CD14-positive monocyte (primary cell): ENCODE data around the gene TMTC2. TPM values are rescaled to one million over a fixed set of nuclear protein-coding genes. Genes with fewer than 3 reads are reported as not detected.

Source experiments
- DNase-seq, 3 donors: peaks; one replicate each; pipeline ENCODE4 v3.0.0-alpha.2; 2011 to 2022
- H2AFZ ChIP-seq: 2 replicates; pipeline ENCODE4 v1.6.0; 2012; ENCODE audit warnings: mild to moderate bottlenecking, low read depth, low read length, inconsistent platforms; ENCODE audit not compliant: insufficient read depth, poor library complexity, severe bottlenecking
- H3K27ac ChIP-seq, 2 donors: 1 replicate in 1 of 2; 2 replicates in 1 of 2; pipeline ENCODE4 v1.5.1; 2012 to 2013; ENCODE audit warnings: low read length in 2 of 2, control low read depth in 1 of 2, inconsistent platforms in 1 of 2, low read depth in 1 of 2, mild to moderate bottlenecking in 1 of 2
- H3K27me3 ChIP-seq, 2 donors: one replicate each; pipeline versions ENCODE4 v1.6.0 to v1.6.1; 2011 to 2013; ENCODE audit warnings: low read length in 2 of 2; ENCODE audit not compliant: control insufficient read depth in 2 of 2, insufficient read depth in 2 of 2
- H3K36me3 ChIP-seq, 2 donors: replicated peaks in 1 of 2; 1 replicate in 1 of 2; 2 replicates in 1 of 2; pipeline versions ENCODE4 v1.5.1 to v1.6.1; 2012 to 2013; ENCODE audit warnings: low read length in 2 of 2, control low read depth in 1 of 2, inconsistent platforms in 1 of 2, mild to moderate bottlenecking in 1 of 2; ENCODE audit not compliant: insufficient read depth in 2 of 2, control insufficient read depth in 1 of 2
- H3K4me1 ChIP-seq, 2 donors: 1 replicate in 1 of 2; 2 replicates in 1 of 2; pipeline versions ENCODE4 v1.5.1 to v1.6.1; 2012 to 2013; ENCODE audit warnings: low read length in 2 of 2, control low read depth in 1 of 2, inconsistent platforms in 1 of 2, mild to moderate bottlenecking in 1 of 2, moderate library complexity in 1 of 2; ENCODE audit not compliant: insufficient read depth in 2 of 2, control insufficient read depth in 1 of 2
- H3K4me2 ChIP-seq: replicated peaks from 2 replicates; pipeline ENCODE3; 2012; ENCODE audit warnings: low read length, moderate library complexity, mild to moderate bottlenecking; ENCODE audit not compliant: poor library complexity, severe bottlenecking; ENCODE audit errors: extremely low read depth
- H3K4me3 ChIP-seq, 3 experiments: fragments of 200-600 bp in 1 of 3; sonication (generic) in 1 of 3; replicated peaks in 1 of 3; 1 replicate in 2 of 3; 2 replicates in 1 of 3; pipeline ENCODE4 v1.5.1; 2011 to 2013; ENCODE audit warnings: low read length in 3 of 3, mild to moderate bottlenecking in 3 of 3, control low read depth in 2 of 3, low read depth in 2 of 3, inconsistent platforms in 1 of 3, moderate library complexity in 1 of 3
- H3K79me2 ChIP-seq: 2 replicates; pipeline ENCODE4 v1.6.0; 2012; ENCODE audit warnings: mild to moderate bottlenecking, control low read depth, inconsistent platforms, low read length, moderate library complexity; ENCODE audit not compliant: insufficient read depth
- H3K9ac ChIP-seq: 2 replicates; pipeline ENCODE4 v1.6.0; 2017; ENCODE audit warnings: low read length, mild to moderate bottlenecking; ENCODE audit not compliant: insufficient read depth, poor library complexity, severe bottlenecking
- H3K9me3 ChIP-seq, 2 donors: replicated peaks in 1 of 2; 1 replicate in 1 of 2; 2 replicates in 1 of 2; pipeline versions ENCODE4 v1.5.1 to v1.6.1; 2012 to 2013; ENCODE audit warnings: low read length in 2 of 2, control low read depth in 1 of 2; ENCODE audit not compliant: control insufficient read depth in 1 of 2, insufficient read depth in 1 of 2
- H4K20me1 ChIP-seq: 2 replicates; pipeline ENCODE4 v1.6.0; 2012; ENCODE audit warnings: mild to moderate bottlenecking, low read length, control low read depth, moderate library complexity; ENCODE audit not compliant: insufficient read depth
- H3K27ac Mint-ChIP-seq, 7 donors: one replicate each; pipeline ENCODE4 v1.8.0; 2020; ENCODE audit warnings: mild to moderate bottlenecking in 7 of 7, mixed read lengths in 7 of 7, moderate library complexity in 6 of 7, inconsistent platforms in 2 of 7
- H3K27me3 Mint-ChIP-seq, 3 donors: one replicate each; pipeline ENCODE4 v1.8.0; 2021 to 2022; ENCODE audit warnings: low read depth in 3 of 3, mild to moderate bottlenecking in 3 of 3, mixed read lengths in 3 of 3, moderate library complexity in 3 of 3, inconsistent platforms in 1 of 3
- H3K36me3 Mint-ChIP-seq, 2 donors: one replicate each; pipeline ENCODE4 v1.8.0; 2020; ENCODE audit warnings: mixed read lengths in 2 of 2, inconsistent platforms in 1 of 2, mild to moderate bottlenecking in 1 of 2
- H3K4me1 Mint-ChIP-seq: one replicate; pipeline ENCODE4 v1.8.0; 2020; ENCODE audit warnings: mild to moderate bottlenecking, mixed read lengths
- H3K4me3 Mint-ChIP-seq, 2 donors: one replicate each; pipeline ENCODE4 v1.8.0; 2020; ENCODE audit warnings: mild to moderate bottlenecking in 2 of 2, mixed read lengths in 2 of 2, moderate library complexity in 1 of 2
- H3K9me3 Mint-ChIP-seq, 7 donors: one replicate each; pipeline ENCODE4 v1.8.0; 2020 to 2022; ENCODE audit warnings: mixed read lengths in 7 of 7, mild to moderate bottlenecking in 6 of 7, moderate library complexity in 6 of 7, inconsistent platforms in 2 of 7
- WGBS: methylation state at CpG from one replicate; pipeline ENCODE4 v1.1.5; 2013; ENCODE audit warnings: missing lambda C conversion rate; ENCODE audit not compliant: insufficient coverage; 5-methylcytosine and 5-hydroxymethylcytosine counted together
- intact Hi-C, 2 donors: fragments of 100-400 bp; cut with micrococcal nuclease; formaldehyde crosslinking; loops; one replicate each; pipeline versions ENCODE4 v1.15.0 to v1.15.1; 2023
- polyA plus RNA-seq, 3 donors: library from polyadenylated mRNA; depleted of rRNA in 1 of 3; unstranded in 2 of 3; stranded (reverse) in 1 of 3; fragments of 300-500 nt in 2 of 3; fragments of >200 nt in 1 of 3; fragmentation: Illumina TruSeq in 2 of 3; gene quantifications; 1 replicate in 2 of 3; 2 replicates in 1 of 3; pipeline ENCODE4 v1.2.3, GENCODE V29; 2012 to 2021
- TF ChIP-seq, protein P1 (sequence below): fragments of 200-600 bp; IDR thresholded peaks from one replicate; pipeline ENCODE4 v1.8.0; 2022; ENCODE audit warnings: antibody characterized with exemption, mild to moderate bottlenecking

The TMTC2 gene
- polyA plus RNA-seq, 3 donors, result 2.5 to 15.7 (median 3.3) TPM

DNA sequence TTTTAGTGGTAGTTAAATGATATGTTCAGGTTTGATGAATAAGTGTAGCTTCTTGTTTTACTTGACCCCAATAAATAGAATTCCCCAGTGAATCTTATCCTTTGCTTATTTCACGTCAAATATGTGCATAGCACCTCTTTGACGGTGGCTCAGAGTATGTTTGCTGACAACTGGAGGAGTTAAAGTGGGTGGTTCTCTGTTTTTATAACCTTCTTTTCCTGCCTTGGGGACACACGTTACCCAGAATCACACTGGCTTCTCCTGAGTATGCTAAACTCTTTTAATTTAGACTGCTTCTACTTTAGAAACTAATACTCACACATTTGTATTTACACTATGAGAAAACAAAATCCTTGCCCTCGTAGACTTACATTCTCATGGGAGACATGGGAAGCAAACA is 62.3 kb downstream of the TMTC2 start:
- H3K27me3 Mint-ChIP-seq, result no peaks in the 10 kb centered on the region
- Histone ChIP-seq H3K4me2 (no peak overlapping the region), H3K27ac (no peak overlapping the region), H3K9me3 (no peaks in the 10 kb centered on the region), H3K27me3 (no peaks in the 10 kb centered on the region), H3K79me2 (no peaks in the 10 kb centered on the region), H4K20me1 (no peaks in the 10 kb centered on the region), H3K4me1 (peaks cover 0 to 3% of the 10 kb centered on the region in 2 donors), H3K4me3 (no peak overlapping the region), H2AFZ (no peak overlapping the region), H3K36me3 (peaks cover 23 to 34% of the 10 kb centered on the region in 2 donors), H3K9ac (no peak overlapping the region)
- intact Hi-C loops, result no loop called here
- H3K9me3 Mint-ChIP-seq, result peaks cover 0 to 1% (median 0%) of the 10 kb centered on the region in 7 donors
- WGBS, result 100% methylated on average over 2 of the region's 4 CpGs
- no peak overlapping the region for H3K4me3 Mint-ChIP-seq
- TF ChIP-seq, protein P1, sequence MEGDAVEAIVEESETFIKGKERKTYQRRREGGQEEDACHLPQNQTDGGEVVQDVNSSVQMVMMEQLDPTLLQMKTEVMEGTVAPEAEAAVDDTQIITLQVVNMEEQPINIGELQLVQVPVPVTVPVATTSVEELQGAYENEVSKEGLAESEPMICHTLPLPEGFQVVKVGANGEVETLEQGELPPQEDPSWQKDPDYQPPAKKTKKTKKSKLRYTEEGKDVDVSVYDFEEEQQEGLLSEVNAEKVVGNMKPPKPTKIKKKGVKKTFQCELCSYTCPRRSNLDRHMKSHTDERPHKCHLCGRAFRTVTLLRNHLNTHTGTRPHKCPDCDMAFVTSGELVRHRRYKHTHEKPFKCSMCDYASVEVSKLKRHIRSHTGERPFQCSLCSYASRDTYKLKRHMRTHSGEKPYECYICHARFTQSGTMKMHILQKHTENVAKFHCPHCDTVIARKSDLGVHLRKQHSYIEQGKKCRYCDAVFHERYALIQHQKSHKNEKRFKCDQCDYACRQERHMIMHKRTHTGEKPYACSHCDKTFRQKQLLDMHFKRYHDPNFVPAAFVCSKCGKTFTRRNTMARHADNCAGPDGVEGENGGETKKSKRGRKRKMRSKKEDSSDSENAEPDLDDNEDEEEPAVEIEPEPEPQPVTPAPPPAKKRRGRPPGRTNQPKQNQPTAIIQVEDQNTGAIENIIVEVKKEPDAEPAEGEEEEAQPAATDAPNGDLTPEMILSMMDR, result no peak
- DNase-seq, result no peak
- no peak overlapping the region for H3K27ac Mint-ChIP-seq
- peaks cover 15% of the 10 kb centered on the region for H3K4me1 Mint-ChIP-seq
- peaks cover 46 to 55% of the 10 kb centered on the region in 2 donors for H3K36me3 Mint-ChIP-seq

GRCh38 chr12:82754856-82755255 is 68.2 kb downstream of the TMTC2 start:
- Mint-ChIP-seq H3K4me3 (no peak overlapping the region), H3K4me1 (peaks cover 16% of the 10 kb centered on the region), H3K9me3 (no peaks in the 10 kb centered on the region), H3K27me3 (no peaks in the 10 kb centered on the region), H3K36me3 (peaks cover 29 to 40% of the 10 kb centered on the region in 2 donors), H3K27ac (peak overlapping the region in 1 of 7 donors; percentile 11)
- no peak for DNase-seq
- H3K79me2 ChIP-seq, result no peaks in the 10 kb centered on the region
- no peak overlapping the region for H3K4me2 ChIP-seq
- H3K9me3 ChIP-seq, result no peaks in the 10 kb centered on the region
- H3K4me3 ChIP-seq, result no peak overlapping the region
- intact Hi-C loops, result no loop called here
- peaks cover 7 to 20% of the 10 kb centered on the region in 2 donors for H3K36me3 ChIP-seq
- H3K27me3 ChIP-seq, result no peaks in the 10 kb centered on the region
- TF ChIP-seq, protein P1, result no peak
- no peaks in the 10 kb centered on the region for H4K20me1 ChIP-seq
- H3K27ac ChIP-seq, result no peak overlapping the region
- H2AFZ ChIP-seq, result no peak overlapping the region
- H3K4me1 ChIP-seq, result peaks cover 0 to 3% of the 10 kb centered on the region in 2 donors
- H3K9ac ChIP-seq, result no peak overlapping the region
